GM12878 (cell line): Measurements from ENCODE around the gene DGLUCY. TPM values are rescaled to one million over a fixed set of nuclear protein-coding genes. Genes with fewer than 3 reads are reported as not detected.

ENCODE experiments used
- BCL11A ChIP-seq: IDR thresholded peaks from 2 replicates; pipeline ENCODE4 v1.6.1; 2011; ENCODE audit warnings: low read depth, low read length
- LARP7 ChIP-seq: fragments of 450-650 bp; IDR thresholded peaks from 2 replicates; pipeline ENCODE4 v1.6.1; 2017; ENCODE audit warnings: mild to moderate bottlenecking
- RAD21 ChIP-seq: IDR thresholded peaks from 2 replicates; pipeline ENCODE4 v1.6.1; 2011; ENCODE audit warnings: mild to moderate bottlenecking, low read depth, low read length, moderate library complexity; ENCODE audit not compliant: insufficient read depth
- SMAD5 ChIP-seq: IDR thresholded peaks from 2 replicates; pipeline ENCODE4 v1.6.1; 2016; ENCODE audit warnings: antibody characterized with exemption, low read depth
- ZNF384 ChIP-seq: IDR thresholded peaks from 2 replicates; pipeline ENCODE4 v1.6.1; 2012; ENCODE audit warnings: low read depth, mild to moderate bottlenecking, low read length, improper control_type of control experiment, borderline replicate concordance
- polyA plus RNA-seq, 11 experiments: library from polyadenylated mRNA; depleted of rRNA in 4 of 11; unstranded in 6 of 11; stranded (reverse) in 5 of 11; fragments of >200 nt; fragmentation: Nextera tagmentation in 4 of 11; fragmentation: Illumina TruSeq in 1 of 11; extraction: Ambion mirVana in 4 of 11; extraction: Trizol in 1 of 11; gene quantifications; 1 replicate in 1 of 11; 2 replicates in 10 of 11; pipeline versions ENCODE4 v1.2.1 to v1.2.3, GENCODE V29; 2011 to 2016; ENCODE audit warnings: inconsistent platforms in 2 of 11, missing spikeins in 2 of 11, low read depth in 1 of 11
- total RNA-seq, 4 experiments: library from RNA; depleted of rRNA in 3 of 4; stranded (reverse); fragments of >200 nt in 3 of 4; fragmentation: Illumina TruSeq in 1 of 4; extraction: Trizol in 1 of 4; gene quantifications; 2 replicates each; pipeline versions ENCODE4 v1.2.1 to v1.2.3, GENCODE V29; 2013 to 2021
- TF ChIP-seq, protein P1 (sequence below): fragments of 450-650 bp; formaldehyde crosslinking; IDR thresholded peaks from 2 replicates; pipeline ENCODE4 v1.4.0; 2022; ENCODE audit warnings: mild to moderate bottlenecking, moderate library complexity

Gene DGLUCY
- total and polyA plus RNA-seq, 10 of the 15 experiments (the other 5 are each of a cell fraction or from before 2014, with no cell fraction given) = 15.0 to 70.3 (median 55.1) TPM

GRCh38 chr14:91246051-91246852 is 132.4 kb downstream of the DGLUCY start (continued):
- TF ChIP-seq, protein P1, sequence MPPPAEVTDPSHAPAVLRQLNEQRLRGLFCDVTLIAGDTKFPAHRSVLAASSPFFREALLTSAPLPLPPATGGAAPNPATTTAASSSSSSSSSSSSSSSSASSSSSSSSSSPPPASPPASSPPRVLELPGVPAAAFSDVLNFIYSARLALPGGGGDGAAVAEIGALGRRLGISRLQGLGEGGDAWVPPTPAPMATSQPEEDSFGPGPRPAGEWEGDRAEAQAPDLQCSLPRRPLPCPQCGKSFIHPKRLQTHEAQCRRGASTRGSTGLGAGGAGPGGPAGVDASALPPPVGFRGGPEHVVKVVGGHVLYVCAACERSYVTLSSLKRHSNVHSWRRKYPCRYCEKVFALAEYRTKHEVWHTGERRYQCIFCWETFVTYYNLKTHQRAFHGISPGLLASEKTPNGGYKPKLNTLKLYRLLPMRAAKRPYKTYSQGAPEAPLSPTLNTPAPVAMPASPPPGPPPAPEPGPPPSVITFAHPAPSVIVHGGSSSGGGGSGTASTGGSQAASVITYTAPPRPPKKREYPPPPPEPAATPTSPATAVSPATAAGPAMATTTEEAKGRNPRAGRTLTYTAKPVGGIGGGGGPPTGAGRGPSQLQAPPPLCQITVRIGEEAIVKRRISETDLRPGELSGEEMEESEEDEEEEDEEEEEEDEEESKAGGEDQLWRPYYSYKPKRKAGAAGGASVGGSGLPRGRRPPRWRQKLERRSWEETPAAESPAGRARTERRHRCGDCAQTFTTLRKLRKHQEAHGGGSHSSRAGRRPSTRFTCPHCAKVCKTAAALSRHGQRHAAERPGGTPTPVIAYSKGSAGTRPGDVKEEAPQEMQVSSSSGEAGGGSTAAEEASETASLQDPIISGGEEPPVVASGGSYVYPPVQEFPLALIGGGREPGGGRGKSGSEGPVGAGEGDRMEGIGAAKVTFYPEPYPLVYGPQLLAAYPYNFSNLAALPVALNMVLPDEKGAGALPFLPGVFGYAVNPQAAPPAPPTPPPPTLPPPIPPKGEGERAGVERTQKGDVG (CRISPR knock-in tag) = no peak
- TF ChIP-seq ZNF384 = no peak
- no peak for TF ChIP-seq LARP7
- no peak for TF ChIP-seq BCL11A
- no peak for TF ChIP-seq RAD21
- TF ChIP-seq SMAD5 = no peak
